NCI-H1417 treated with DMSO at 0.1 percent for 48 hours (cell line): Measurements from ENCODE around the gene EFNA4.

Experiments used
- DNase-seq: peaks from one replicate; lab custom pipeline; 2025; lab: John Stamatoyannopoulos, UW

EFNA4 gene

DNA sequence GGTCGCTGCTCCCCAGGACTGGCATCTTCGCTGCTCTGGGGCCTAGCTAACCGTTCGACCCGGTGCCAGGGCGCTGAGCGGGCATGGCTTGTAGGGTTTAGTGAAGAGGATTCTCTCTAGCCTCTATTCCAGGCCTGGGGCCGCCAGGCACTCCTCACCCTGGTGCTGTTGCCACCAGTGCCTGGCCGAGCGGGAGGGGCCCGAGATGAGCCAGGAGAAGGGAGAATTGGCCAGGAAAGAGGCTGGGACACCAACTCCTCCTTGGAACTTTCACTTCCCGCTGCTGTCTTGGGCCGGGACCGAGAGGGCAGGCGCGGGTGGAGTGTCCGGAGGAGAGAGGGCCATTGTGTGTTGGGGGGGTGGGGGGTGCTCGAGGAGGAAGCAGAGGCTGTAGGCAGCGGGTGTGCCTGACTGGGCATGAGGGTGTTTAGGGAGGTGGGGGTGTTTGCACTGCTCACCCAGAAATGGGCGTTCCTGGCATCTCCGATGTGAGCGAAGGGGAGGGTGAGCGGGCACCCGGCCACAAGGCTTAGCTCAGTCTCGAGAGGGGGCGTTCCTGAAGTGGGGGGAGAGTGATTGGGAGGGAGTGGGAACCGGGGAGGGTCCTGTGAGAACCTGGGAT, 11.7 kb upstream of the EFNA4 start:
- DNase-seq = no peak

DNA sequence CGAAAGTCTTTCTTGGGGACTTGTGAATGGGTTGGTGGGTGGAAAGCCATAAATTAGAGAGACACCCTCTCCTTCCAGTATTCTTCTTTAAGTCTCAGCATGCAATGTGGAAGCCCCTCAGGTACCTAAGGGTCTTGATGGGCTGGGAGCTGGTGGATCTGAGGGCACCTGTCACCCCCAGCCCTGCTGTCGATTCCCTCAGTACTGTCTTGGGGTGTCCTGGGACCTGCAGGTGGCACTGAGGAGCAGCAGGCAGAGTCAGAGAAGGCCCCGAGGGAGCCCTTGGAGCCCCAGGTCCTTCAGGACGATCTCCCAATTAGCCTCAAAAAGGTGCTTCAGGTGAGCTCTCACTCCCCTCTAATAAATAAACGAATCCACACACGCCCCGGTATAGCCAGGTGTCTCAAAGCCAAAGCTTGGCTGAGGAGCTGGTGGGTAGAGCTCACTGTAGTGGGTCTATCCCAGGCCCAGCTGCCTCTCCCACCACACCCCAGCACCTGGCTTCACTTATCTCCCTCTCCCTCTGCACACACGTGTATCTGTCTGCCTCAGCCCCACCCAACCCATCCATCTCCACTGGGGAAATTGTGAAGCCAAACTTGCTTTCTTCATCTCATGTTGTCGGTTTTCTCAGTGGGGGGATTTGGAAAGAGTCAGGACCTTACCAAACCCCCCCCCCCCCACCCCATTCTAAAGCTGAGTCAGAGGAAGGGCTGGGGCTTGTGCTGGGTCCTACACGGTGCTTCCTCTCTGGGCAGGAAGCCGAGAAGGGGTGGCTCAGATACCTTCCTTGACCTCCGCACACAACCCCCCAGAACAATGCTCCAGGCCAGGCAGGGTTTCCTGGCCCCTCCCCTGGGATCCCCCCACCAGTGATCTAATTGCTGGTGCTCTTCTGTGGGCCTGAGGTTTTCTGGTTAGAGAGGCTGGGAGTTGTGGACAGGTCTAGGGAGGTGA, 10.8 kb upstream of the EFNA4 start:
- no peak for DNase-seq

DNA sequence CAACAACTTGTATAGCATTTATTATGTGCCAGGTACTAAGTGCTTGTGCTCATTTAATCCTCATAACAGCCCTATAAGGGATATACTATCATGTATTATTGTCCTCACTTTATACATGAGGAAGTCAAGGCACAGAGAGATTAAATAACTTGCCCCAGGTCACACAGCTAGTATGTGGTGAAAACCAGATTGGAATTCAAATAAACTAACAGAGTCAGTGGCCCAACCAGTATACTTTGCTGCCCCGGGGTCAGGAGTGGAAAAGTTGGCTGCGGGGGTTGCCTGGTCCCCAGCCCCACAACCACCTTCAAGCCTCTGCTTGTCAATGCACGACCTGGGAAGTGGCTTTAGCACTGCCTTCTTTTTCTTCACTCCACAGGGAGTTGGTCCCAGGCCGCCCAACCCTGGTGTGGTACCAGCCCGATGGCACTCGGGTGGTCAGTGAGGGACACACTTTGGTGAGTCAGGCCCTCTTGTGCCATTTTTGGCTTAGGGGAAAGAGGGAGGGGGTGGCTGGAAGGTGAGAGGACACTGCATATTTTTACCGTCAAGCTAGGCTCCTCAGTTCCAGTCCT, 9.9 kb upstream of the EFNA4 start:
- no peak for DNase-seq

DNA sequence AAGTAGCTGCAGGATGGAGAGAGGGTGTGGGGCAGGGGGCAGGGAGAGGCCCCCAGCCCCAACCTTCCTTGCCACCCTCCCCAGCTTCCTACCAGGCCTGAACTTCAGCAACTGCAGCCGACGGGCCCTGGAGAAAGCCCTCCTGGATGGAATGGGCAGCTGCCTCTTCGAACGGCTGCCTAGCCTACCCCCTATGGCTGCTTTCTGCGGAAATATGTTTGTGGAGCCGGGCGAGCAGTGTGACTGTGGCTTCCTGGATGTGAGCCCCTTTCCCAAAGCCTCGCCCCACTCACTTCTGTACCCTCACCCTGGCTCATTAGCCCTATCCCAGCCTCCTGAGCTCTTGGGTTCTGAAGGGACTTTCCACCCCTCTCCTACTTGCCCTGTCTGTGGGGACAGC, 6.4 kb upstream of the EFNA4 start:
- no peak for DNase-seq

DNA sequence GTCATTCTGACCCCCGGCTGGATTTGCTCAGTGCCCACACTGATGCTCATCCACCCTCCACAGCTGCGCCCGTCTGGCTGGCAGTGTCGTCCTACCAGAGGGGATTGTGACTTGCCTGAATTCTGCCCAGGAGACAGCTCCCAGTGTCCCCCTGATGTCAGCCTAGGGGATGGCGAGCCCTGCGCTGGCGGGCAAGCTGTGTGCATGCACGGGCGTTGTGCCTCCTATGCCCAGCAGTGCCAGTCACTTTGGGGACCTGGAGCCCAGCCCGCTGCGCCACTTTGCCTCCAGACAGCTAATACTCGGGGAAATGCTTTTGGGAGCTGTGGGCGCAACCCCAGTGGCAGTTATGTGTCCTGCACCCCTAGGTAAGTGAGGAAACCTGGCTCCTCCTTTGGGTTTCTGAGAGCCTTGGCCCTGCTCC, 5.7 kb upstream of the EFNA4 start:
- no peak for DNase-seq

DNA sequence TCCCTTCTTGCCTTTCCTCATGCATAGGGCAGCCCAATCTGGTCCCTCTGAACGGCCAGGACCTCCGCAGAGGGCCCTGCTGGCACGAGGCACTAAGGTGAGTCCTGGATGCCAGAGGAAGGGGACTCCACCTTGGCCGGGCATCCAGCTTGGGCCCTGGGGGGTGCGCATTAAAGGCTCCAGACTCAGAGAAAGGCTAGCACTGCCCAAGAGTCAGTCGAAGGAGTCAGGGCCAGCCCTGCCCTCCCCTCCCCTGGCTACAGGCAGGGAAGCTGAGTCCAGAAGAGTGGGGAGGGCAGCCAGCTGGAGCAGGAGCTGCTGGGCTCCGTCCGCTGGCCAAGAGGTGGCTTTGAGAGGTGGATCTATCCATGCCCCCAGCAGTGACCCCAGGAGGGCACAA, 2.8 kb upstream of the EFNA4 start:
- DNase-seq = no peak

DNA sequence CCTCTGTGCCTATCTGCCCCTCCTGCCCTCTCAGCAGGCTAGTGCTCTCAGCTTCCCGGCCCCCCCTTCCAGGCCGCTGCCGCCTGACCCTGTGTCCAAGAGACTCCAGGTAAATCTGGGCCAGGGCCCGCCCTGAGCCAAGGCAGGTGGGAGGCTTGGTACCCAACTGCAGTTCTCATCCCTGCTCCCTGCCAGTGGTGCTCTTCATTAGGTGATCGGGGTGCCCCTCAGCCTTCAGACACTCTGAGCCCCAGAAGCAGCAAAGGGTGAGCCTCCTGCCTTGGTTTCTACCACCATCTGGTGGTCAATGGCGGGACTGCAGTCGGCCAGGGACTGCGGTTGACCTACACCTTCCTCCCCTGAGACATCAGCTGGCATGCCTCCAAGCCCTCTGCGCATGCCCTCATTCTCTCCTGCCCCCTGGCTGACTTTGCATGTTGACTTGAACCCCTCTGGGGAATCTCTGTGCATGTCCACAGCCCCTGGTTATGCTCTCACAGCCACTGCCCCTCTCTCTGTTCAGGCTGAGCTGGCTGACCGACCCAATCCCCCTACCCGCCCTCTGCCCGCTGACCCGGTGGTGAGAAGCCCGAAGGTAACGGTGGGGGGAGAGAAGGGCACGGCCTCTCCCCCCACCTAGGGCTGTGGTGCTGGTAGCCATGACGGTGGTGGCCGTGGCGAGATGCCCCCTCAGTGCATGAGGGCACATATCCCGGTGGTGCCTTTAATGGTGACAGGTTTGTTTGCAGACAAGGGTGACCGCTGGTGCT, 2.0 kb upstream of the EFNA4 start:
- peak; percentile 41 for DNase-seq

DNA sequence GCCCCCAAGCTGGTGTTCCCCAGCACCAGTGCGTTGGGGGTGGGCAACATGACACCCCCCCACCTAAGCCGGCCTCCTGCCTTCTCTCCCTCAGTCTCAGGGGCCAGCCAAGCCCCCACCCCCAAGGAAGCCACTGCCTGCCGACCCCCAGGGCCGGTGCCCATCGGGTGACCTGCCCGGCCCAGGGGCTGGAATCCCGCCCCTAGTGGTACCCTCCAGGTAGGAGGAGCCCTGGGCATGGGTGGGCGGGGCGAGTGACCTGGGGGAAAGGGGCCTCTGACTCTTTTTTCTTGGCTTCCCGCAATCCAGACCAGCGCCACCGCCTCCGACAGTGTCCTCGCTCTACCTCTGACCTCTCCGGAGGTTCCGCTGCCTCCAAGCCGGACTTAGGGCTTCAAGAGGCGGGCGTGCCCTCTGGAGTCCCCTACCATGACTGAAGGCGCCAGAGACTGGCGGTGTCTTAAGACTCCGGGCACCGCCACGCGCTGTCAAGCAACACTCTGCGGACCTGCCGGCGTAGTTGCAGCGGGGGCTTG, 1.3 kb upstream of the EFNA4 start:
- no peak for DNase-seq

DNA sequence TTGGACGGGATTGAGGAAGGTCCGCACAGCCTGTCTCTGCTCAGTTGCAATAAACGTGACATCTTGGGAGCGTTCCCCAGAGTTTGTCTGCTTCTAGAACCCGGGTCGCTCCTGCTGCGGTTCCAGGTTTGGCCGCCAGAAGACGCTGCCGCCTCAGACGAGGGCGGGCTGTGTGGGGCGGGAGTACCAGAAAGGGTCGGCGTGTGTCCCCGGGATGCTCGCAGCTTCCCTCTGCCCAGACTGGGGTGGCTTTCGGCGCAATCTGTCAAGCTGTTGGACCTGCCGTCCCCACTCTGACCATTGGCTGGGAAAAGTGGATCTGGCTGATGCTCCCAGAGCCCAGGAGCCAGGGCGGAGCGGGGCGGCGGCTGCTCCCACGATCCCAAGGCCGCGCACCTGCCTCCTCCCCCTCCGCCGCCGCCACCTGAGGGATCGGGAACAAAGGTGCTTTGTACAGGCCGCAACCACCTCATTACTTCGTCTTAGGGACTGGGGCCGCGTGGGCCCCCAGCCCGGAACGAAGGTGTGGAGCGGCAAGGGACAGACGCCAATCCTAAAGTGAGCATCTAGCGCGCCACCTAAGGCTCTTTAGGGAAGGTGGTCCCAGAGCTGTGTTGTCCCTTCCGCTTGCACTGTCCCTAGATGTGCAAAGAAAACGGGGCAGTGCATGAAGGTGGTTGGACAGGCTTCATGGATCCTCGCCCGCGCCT, 683 bp upstream of the EFNA4 start:
- DNase-seq = no peak

DNA sequence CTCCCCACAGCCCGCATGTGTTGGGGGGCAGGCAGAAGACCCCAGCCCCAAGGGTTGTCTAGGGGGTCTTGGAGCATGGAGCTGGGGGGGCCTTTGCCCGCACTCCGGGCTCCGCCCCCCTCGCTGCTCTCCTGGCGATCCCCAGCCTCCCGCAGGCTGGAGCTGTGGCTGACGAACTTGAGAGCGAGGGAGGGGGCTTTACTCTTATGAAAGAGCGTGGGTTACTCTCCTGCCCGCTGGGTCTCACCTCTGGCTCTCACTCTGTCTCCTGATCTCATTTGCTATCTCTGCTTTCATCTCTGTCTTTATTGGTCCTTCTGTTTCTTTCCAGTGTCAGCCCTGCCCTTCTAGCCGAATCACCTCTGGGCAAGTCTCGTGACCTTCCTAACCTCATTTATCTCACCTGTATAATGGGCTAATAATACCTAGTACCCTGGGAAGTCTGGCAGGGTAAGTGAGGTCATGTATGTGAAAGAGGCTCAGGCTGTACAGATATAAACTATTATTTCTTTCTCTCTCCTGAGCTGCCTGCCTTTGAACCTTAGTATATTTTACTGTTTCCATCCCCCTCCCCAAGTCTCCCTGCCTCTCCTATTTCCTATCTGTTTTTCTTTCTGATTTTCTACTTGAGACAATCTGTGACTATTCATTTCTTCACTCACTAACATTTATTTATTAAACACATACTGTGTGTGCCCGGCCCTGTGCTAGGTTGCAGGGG, 731 bp downstream of the EFNA4 start:
- no peak for DNase-seq

DNA sequence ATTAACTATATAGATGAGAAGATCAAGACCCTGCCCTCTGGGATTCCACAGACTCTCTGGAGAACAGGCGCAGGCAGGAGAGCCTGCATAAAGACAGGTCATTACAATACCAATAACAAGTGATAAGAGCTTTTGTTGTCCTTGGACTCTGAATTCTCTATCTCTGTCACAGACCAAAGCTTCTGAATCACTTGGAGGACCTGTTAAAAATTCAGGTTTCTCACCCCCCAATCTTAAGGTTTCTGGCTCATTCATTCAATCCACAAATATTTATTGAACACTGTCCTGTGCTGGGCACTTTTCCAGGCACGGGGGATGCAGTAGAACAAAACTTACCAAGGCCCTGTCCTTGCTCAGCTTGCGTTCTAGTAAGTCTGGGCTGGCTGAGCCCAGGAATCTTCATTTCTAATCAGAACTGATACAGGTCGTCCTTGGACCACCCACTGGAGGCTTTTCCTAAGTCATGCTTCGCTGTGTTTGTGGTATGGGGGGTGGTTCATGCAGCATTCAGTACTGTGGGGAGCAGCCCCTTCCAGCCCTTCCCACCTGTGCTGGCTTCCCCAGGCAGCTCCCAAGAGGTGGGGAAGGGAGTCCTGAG, 1.4 kb downstream of the EFNA4 start:
- DNase-seq = no peak

DNA sequence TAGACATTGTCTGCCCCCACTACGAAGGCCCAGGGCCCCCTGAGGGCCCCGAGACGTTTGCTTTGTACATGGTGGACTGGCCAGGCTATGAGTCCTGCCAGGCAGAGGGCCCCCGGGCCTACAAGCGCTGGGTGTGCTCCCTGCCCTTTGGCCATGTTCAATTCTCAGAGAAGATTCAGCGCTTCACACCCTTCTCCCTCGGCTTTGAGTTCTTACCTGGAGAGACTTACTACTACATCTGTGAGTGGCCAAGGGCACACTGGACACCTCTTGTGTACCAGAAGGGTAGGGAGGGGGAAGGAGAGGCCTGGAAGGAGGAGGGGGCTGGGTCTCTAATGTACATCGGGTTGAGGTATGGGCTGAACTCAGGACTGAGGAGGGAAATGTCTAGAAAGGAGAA, 3.2 kb downstream of the EFNA4 start:
- no peak for DNase-seq

DNA sequence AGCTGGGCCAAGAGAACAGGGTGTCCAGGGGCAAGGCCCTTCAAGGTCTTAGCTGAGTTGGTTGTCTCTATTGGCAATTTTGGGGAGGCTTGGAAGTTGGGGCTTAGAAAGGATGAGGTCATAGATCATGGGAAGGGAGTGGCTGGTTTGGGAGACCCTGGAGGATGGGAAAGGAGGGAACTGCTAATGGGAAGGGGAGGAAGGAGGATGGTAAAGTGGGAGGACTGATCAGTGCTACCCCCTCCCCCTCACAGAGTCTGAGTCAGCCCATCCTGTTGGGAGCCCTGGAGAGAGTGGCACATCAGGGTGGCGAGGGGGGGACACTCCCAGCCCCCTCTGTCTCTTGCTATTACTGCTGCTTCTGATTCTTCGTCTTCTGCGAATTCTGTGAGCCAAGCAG, 5.1 kb downstream of the EFNA4 start:
- DNase-seq = no peak

DNA sequence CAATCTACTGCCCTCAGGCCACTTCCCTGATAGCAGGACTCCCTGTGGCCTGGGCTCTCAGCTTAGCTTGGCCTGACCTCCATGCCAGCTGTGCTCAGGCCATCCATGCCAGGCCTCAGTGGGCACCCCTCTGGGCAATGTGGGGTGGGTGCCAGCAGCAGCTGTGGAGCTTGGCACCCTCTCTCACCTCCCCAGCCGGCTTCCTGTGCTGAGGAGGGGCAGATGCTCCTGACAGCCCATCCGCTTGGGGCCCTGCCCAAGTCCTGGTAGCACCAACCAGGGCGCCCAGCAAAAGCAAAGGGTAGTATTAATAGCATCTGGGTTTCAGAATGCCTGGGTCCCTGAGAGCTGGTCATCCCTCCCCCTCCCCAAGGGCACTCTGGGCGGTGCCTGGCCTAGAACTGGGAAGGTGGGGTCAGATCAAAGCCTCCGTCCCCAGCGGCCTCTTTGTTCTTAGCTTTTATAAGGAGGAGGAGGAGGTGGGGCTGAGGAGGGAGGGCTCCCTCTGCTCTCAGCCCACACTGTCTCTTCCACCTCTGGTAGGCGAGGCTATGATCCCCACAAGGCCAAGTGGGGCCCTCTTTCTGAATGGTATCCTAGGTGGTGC, 6.1 kb downstream of the EFNA4 start:
- no peak for DNase-seq

DNA sequence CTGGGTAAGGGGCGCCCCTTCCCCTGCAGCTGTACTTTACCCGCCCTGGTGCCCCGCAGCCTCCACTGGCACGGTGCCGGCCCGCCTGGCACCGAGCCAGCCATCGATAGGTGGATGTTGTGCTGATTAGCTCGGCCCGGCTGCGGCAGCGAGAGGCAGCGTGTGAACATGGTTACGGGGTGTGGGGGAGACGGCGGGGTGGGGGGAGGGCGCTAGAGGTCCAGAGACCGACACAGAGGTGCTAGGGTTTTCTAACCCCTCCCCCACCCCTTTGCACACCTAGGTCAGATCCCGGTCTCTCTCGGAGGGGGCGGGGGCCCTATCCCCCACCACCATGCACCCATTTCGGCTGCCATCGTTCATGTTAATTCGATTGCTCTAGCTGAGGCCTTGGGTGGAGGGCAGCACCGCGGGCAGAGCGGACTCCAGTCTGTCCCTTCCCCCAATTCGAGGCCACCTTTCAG, 6.7 kb downstream of the EFNA4 start:
- DNase-seq = no peak

DNA sequence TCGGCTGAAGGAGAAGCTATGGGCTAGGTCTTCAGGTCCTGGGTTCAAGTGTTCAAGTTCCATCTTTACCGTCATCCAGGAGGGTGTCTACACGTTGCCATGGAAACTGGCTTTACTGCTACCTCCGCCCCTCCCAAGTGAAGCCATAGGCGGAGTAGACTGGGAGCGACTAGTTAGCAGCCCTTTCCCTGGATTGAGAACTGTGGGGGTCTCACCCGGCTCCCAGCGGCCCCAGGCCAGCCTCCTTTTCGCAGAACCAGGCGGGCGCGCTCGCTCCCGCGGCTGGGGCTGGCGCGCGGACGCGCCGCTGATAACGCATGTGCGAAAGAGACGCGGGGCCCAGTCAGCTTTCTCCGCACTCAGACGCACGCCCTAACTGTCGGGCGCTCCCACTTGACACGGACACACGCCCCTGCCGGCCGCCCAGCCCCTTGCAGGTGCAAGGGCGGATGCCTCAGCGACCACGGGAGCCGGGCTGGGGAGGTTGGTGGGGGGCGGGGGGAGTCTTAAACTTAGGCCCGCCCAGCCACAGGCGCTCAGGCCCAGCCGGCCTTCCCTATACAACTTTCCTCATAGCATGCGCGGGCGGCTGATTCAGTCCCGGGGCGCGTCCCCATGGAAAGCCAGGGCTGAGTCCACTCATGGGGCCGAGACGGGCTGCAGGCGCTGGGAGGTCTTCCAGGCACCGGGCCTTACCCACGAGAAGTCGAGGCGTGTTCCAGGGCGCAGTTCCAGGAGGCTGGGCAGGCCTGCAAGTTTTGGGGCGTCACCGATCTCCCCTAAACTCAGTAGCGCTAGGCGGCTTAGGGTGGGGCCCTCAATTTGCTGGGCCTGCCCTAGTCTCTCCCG, 7.4 kb downstream of the EFNA4 start:
- peak; percentile 67 for DNase-seq

DNA sequence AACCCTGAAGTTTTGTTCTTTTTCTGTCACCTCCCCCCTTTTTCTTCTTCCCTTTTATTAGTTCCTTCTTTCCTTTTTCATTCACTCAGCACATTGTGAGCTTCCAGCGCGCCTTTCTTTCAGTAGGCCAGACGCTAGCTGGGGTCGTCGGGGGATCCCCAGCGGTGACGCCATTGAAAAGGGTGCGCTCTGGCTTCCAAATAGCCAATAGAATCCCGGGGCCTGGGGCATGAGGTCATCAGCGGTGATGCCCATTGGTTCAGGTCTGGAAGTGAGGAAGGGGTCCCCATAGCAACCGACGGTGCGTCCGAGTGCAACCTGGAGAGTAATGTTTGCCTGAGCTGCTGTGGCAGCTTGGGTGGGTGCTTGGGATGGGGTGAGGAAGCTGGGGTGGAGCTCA, 8.2 kb downstream of the EFNA4 start:
- DNase-seq = no peak

DNA sequence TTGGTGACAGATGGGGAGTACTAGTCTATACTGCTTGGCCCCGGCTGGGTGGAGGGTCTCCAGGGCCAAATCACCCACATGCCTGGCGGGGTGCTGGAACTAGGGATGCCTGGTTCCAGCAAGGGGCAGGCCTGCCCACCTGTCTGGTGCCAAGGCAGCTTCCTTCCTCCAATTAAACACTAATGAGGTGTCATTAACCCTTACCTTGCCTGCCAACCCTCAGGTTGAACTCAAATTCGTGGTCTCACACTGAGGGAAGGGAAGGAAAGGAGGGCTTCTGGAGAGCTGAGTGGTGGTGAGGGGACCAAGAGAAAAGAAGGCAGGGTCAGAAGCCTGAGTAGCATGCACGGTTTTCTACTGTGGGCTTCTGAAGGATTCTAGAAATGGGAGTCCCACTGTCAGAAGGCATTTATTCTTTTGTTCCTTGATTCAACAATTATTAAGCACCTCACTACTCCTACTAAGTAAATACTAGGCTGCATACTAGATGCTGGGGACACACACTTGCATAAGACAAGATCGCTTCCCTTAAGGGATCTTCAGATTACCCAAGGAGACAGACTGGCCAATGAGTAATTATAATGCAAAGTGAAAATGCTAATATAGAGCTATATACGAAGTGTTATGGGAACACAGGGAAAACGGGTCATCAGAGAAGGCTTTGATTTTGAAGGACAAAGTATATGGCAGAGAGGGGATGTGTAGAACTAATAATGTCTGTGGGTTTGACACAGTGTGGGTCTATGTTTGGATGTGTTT, 9.2 kb downstream of the EFNA4 start:
- DNase-seq = no peak
